Gastroesophageal sphincter (tissue), 4 donors: ENCODE results near the gene ZBED5. TPM values are rescaled to one million over a fixed set of nuclear protein-coding genes. Genes with fewer than 3 reads are reported as not detected.

ENCODE experiments used
- ATAC-seq: fragments of 150-250 bp; one replicate; pipeline ENCODE4 v1.9.1; 2016; ENCODE audit warnings: mild to moderate bottlenecking, moderate library complexity
- H3K27ac ChIP-seq, 4 donors: fragments of 200-600 bp; sonication (generic) in 3 of 4; 1 replicate in 3 of 4; 2 replicates in 1 of 4; pipeline ENCODE4 v1.5.1; 2016 to 2019
- H3K27me3 ChIP-seq: fragments of 200-600 bp; sonication (generic); one replicate; pipeline ENCODE4 v1.5.1; 2019
- H3K36me3 ChIP-seq, 2 donors: fragments of 200-600 bp; sonication (generic); one replicate each; pipeline ENCODE4 v1.5.1; 2019; ENCODE audit warnings: control low read depth in 1 of 2
- H3K4me1 ChIP-seq, 3 donors: fragments of 200-600 bp; sonication (generic); 1 replicate in 2 of 3; 2 replicates in 1 of 3; pipeline ENCODE4 v1.5.1; 2016 to 2019; ENCODE audit warnings: control low read depth in 2 of 3
- H3K4me3 ChIP-seq, 2 donors: fragments of 200-600 bp; sonication (generic); one replicate each; pipeline ENCODE4 v1.5.1; 2019; ENCODE audit warnings: mild to moderate bottlenecking in 1 of 2, moderate library complexity in 1 of 2
- H3K9me3 ChIP-seq, 3 donors: fragments of 200-600 bp; sonication (generic); one replicate each; pipeline ENCODE4 v1.5.1; 2017 to 2019; ENCODE audit warnings: control low read depth in 2 of 3
- EP300 ChIP-seq: sonication (generic); formaldehyde crosslinking; IDR thresholded peaks from one replicate; pipeline ENCODE4 v1.6.1; 2017; ENCODE audit warnings: antibody characterized with exemption, mild to moderate bottlenecking
- POLR2A ChIP-seq, 2 donors: fragments of 450-650 bp; IDR thresholded peaks; one replicate each; pipeline ENCODE4 v1.6.1; 2017; ENCODE audit warnings: antibody characterized with exemption in 2 of 2, mild to moderate bottlenecking in 2 of 2, moderate library complexity in 1 of 2
- POLR2AphosphoS5 ChIP-seq: sonication (generic); formaldehyde crosslinking; IDR thresholded peaks from one replicate; pipeline ENCODE4 v1.6.1; 2017; ENCODE audit warnings: antibody characterized with exemption
- WGBS, 2 donors: methylation state at CpG; one replicate each; pipeline ENCODE4 v1.1.5; 2018; ENCODE audit warnings: low coverage in 1 of 2; 5-methylcytosine and 5-hydroxymethylcytosine counted together
- total RNA-seq, 4 donors: library from RNA; depleted of rRNA; stranded (reverse); fragments of >200 nt; gene quantifications; one replicate each; pipeline ENCODE4 v1.1.0, GENCODE V29; 2016
- TF ChIP-seq, protein P1 (sequence below), 4 experiments: fragments of 200-600 bp in 2 of 4; fragments of 450-650 bp in 2 of 4; sonication (generic) in 1 of 4; IDR thresholded peaks; one replicate each; pipeline ENCODE4 v1.5.1; 2017 to 2019; ENCODE audit warnings: antibody characterized with exemption in 4 of 4, mild to moderate bottlenecking in 2 of 4, moderate library complexity in 2 of 4

Gene ZBED5
- total RNA-seq, result 10 to 100 TPM; 26.0 to 57.3 (median 41.7) TPM

DNA sequence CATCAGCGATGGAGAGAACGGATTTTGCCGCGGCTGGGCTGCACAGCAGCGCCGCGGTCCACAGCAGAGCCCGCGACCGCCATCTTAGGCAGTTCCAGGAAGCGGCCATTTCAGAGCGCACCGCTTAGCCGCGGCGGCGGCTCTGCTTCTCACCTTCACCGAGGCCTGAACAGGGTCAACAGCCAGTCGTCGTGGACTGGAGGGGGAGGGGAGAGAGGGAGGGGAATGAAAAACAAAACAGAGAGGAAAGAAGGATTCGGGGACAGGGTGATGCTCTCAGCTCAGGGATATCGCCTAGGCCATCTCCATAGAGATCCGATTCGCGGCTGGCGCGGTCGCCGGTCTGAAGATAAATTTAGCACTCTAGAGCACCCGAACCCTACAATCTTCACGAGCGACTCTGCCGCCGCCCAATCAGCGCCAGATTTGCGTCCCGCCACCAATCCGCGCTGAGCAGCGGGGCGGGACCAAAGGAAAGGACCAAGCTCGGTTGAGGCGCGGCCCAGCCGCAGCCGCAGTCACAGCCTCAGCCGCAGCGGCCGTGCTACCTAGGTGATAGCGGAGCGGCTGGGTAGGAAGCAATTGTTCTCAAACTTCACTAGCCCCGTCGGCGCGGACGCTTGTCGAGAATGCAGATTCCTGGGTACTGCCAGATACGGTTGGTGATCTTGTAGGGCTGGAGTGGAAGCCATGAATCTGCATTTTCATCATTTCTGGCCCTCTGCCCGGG is at the start of gene ZBED5:
TSS of gene ZBED5 (minus strand) at position 345 of the 730 bp plus-strand sequence. CDS start 3,108 bp downstream, outside the sequence.
- Histone ChIP-seq H3K4me1 (peaks cover 4 to 72% (median 12%) of the 10 kb centered on the region in 3 donors), H3K36me3 (peaks cover 0 to 27% of the 10 kb centered on the region in 2 donors), H3K27me3 (no peaks in the 10 kb centered on the region), H3K4me3 (peak within 1 kb of the TSS; percentile 72 to 92), H3K27ac (peak within 1 kb of the TSS; percentile 96 to 99 (median 98)), H3K9me3 (no peaks in the 10 kb centered on the region)
- ATAC-seq, result peak; percentile 99
- 0% methylated on average over 13 of the region's 59 CpGs; no CpG with 5 or more reads in 1 of the 2 donors for WGBS, 2 donors
- TF ChIP-seq POLR2A (IDR thresholded peaks at IDR 0.05) (peak; percentile 96), POLR2AphosphoS5 (peak; percentile 98), EP300 (no peak)
- TF ChIP-seq, protein P1, sequence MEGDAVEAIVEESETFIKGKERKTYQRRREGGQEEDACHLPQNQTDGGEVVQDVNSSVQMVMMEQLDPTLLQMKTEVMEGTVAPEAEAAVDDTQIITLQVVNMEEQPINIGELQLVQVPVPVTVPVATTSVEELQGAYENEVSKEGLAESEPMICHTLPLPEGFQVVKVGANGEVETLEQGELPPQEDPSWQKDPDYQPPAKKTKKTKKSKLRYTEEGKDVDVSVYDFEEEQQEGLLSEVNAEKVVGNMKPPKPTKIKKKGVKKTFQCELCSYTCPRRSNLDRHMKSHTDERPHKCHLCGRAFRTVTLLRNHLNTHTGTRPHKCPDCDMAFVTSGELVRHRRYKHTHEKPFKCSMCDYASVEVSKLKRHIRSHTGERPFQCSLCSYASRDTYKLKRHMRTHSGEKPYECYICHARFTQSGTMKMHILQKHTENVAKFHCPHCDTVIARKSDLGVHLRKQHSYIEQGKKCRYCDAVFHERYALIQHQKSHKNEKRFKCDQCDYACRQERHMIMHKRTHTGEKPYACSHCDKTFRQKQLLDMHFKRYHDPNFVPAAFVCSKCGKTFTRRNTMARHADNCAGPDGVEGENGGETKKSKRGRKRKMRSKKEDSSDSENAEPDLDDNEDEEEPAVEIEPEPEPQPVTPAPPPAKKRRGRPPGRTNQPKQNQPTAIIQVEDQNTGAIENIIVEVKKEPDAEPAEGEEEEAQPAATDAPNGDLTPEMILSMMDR (IDR thresholded peaks at IDR 0.05), result peak in 3 of 4 experiments; percentile 15 to 29 (median 27)

DNA sequence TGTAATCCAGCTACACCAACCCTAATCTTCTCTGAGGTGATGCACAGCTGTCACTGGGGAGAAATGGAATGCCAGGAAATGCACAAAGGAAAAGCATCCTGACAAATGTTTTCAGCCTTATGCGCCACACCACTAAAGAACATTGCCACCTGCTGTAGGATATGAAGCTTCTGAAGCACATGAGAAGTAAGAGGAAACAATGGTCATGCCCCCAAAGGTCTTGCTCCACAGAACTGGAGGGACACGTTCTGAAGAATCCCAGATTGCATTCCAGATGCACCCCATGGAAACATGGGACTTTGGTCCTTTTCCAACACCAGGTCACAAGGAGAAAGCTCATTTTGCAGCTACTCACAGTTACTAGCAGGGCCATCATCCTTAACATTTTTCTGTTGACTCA is 48.7 kb upstream of the ZBED5 start:
- WGBS, 2 donors, result 40% methylated on average over 2 of the region's 2 CpGs
- H3K4me3 ChIP-seq, result no peak overlapping the region
- H3K4me1 ChIP-seq, result peaks cover 0 to 18% (median 0%) of the 10 kb centered on the region in 3 donors
- no peaks in the 10 kb centered on the region for H3K36me3 ChIP-seq
- ATAC-seq, result no peak
- no peak overlapping the region for H3K27ac ChIP-seq
- TF ChIP-seq POLR2A (IDR thresholded peaks at IDR 0.05), result no peak
- TF ChIP-seq, protein P1 (IDR thresholded peaks at IDR 0.05), result peak in 2 of 4 experiments; percentile 7 to 33
- no peaks in the 10 kb centered on the region for H3K9me3 ChIP-seq
- H3K27me3 ChIP-seq, result no peaks in the 10 kb centered on the region

DNA sequence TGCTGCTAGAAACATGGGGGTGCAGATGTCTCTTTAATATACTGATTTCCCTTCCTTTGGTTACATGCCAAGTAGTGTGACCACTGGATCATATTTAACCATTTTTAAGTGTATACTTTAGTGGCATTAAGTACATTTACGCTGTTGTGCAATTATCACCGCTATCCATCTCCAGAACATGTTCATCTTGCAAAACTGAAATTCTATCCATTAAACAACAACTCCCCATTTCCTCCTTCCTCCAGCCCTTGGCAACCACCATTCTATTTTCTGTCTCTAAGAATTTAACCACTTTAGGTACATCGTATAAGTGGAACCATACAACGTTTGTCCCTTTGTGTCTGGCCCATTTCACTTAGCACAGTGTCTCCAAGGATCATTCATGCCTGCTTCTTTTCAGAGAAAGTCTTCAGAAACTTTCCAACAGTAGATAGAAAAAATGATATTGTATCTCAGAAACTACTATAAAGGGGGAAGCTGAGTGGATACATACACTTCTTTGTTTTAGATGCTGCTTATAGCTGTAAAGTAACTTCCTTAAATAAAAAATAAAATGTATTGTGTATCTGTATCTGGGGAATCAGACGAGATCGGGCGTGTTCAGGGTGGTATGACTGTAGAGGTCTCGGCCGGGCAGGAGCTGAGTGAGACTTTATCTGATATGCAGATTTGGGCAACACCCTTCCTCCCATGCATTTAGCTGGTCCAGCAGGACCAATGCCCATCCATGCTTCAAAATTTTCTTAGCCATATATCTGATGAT is 44.6 kb upstream of the ZBED5 start:
- 74 to 86% methylated on average over 8 to 9 of the region's 9 CpGs for WGBS, 2 donors
- no peaks in the 10 kb centered on the region for H3K27me3 ChIP-seq
- H3K4me1 ChIP-seq, result peaks cover 14 to 48% (median 22%) of the 10 kb centered on the region in 3 donors
- ATAC-seq, result no peak
- TF ChIP-seq EP300, result no peak
- TF ChIP-seq POLR2AphosphoS5, result no peak
- TF ChIP-seq, protein P1 (IDR thresholded peaks at IDR 0.05), result no peak
- no peak for TF ChIP-seq POLR2A (IDR thresholded peaks at IDR 0.05)
- no peaks in the 10 kb centered on the region for H3K9me3 ChIP-seq
- H3K4me3 ChIP-seq, result no peak overlapping the region
- peak overlapping the region in 3 of 4 donors; percentile 20 to 92 (median 91) for H3K27ac ChIP-seq
- no peaks in the 10 kb centered on the region for H3K36me3 ChIP-seq

DNA sequence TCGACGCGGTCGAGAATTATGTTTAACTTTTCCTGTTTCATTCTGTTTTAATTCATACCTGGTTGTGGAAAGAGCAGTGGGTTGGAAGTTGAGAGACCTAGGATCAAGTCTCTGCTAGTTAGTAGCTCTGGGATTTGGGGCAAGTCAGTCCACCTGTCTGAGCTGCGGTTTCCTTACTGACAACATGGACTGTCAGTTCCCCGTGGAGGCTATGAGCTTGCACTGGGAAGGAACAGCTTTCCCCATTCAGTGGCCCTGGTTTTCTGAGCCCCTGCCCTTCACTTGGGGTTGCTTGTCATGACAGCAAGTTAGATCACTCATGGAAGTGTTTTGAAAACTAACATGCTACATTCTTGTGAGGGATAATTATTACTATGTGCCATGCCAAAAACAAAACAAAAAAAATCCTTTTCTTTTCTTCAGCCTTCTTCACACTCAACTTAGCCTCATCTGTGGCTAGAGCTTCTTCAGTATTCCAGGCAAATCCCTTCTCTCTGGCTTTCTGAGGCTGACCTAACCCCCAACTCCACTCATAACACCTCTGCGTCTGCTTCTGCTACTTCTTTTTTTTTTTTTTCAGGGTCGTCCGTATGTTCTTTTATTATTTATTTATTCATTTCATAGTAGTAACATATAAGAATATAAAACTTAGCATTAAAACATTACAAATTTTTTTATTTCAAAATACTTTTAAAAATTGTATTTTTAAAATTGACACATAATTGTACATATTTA is 43.0 kb upstream of the ZBED5 start:
- Histone ChIP-seq H3K4me3 (no peak overlapping the region), H3K4me1 (peaks cover 14 to 41% (median 22%) of the 10 kb centered on the region in 3 donors), H3K36me3 (no peaks in the 10 kb centered on the region), H3K27me3 (no peaks in the 10 kb centered on the region), H3K9me3 (no peaks in the 10 kb centered on the region), H3K27ac (peak overlapping the region; percentile 58 to 92 (median 90))
- WGBS, 2 donors, result 36 to 39% methylated on average over 6 to 9 of the region's 9 CpGs
- no peak for ATAC-seq
- TF ChIP-seq, protein P1 (IDR thresholded peaks at IDR 0.05), result no peak
- TF ChIP-seq EP300, result no peak
- no peak for TF ChIP-seq POLR2A (IDR thresholded peaks at IDR 0.05)
- TF ChIP-seq POLR2AphosphoS5, result no peak
